Neural cell (in vitro differentiated cells): ENCODE data around the gene ZFYVE21.

ENCODE experiments used
- CTCF ChIP-seq: fragments of 450-650 bp; IDR thresholded peaks from 2 replicates; pipeline ENCODE4 v1.5.1; 2014; ENCODE audit warnings: antibody characterized with exemption, mild to moderate bottlenecking, moderate library complexity; ENCODE audit not compliant: poor library complexity, severe bottlenecking
- EP300 ChIP-seq: fragments of 450-650 bp; conservative IDR thresholded peaks from 2 replicates; pipeline ENCODE4 v1.6.1; 2014; ENCODE audit warnings: antibody characterized with exemption, mild to moderate bottlenecking, moderate library complexity; ENCODE audit not compliant: poor library complexity, severe bottlenecking
- EZH2 ChIP-seq: fragments of 200-600, 300-800 bp; shearing (Covaris generic), sonication (generic); IDR thresholded peaks from 2 replicates; pipeline ENCODE4 v1.6.1; 2014; ENCODE audit warnings: antibody characterized with exemption, low read length, borderline replicate concordance, mild to moderate bottlenecking; ENCODE audit not compliant: insufficient read depth, poor library complexity, severe bottlenecking
- MXI1 ChIP-seq: fragments of 450-650 bp; conservative IDR thresholded peaks from 2 replicates; pipeline ENCODE4 v1.6.1; 2014; ENCODE audit warnings: antibody characterized with exemption, mild to moderate bottlenecking; ENCODE audit not compliant: poor library complexity, severe bottlenecking
- POLR2AphosphoS5 ChIP-seq: IDR thresholded peaks from 2 replicates; pipeline ENCODE4 v1.6.1; 2012
- RAD21 ChIP-seq: fragments of 450-650 bp; conservative IDR thresholded peaks from 2 replicates; pipeline ENCODE4 v1.6.1; 2014; ENCODE audit warnings: antibody characterized with exemption, mild to moderate bottlenecking, moderate library complexity
- REST ChIP-seq: IDR thresholded peaks from 2 replicates; pipeline ENCODE4 v1.6.1; 2012; ENCODE audit warnings: borderline replicate concordance
- SMC3 ChIP-seq: fragments of 450-650 bp; conservative IDR thresholded peaks from 2 replicates; pipeline ENCODE4 v1.6.1; 2014; ENCODE audit warnings: antibody characterized with exemption, mild to moderate bottlenecking, moderate library complexity; ENCODE audit not compliant: poor library complexity
- TAF1 ChIP-seq: IDR thresholded peaks from 2 replicates; pipeline ENCODE4 v1.6.1; 2012; ENCODE audit warnings: low read depth

GRCh38 chr14:103725001-103725682, 9.5 kb downstream of the ZFYVE21 start:
- TF ChIP-seq TAF1 (no peak), CTCF (no peak), RAD21 (no peak), EP300 (no peak), POLR2AphosphoS5 (no peak), EZH2 (no peak), SMC3 (no peak), REST (no peak), MXI1 (no peak)
